ENCODE measurements around the gene SGCG.
A peak's percentile ranks its signal among the peaks of the same experiment; 100 is the strongest.
"Not testable (repeated sequence)": the region's sequence is repeated elsewhere in the genome, so short reads cannot be mapped to it uniquely, and the experiment has no call there.

The SGCG gene

GRCh38 chr13:23180711-23181110 is at the start of gene SGCG:
TSS of gene SGCG (plus strand) at chr13:23180979. CDS start at chr13:23203695, 22,716 bp downstream.
- no peak for FAIRE-seq

- FAIRE-seq, result no peak
Measured at GRCh38 chr13:23134542-23134941, 46.2 kb upstream of the SGCG start.

- FAIRE-seq, result no peak
Measured at GRCh38 chr13:23140492-23140891, 40.3 kb upstream of the SGCG start.

GRCh38 chr13:23141964-23142363 is 38.8 kb upstream of the SGCG start:
- FAIRE-seq, result no peak

DNA sequence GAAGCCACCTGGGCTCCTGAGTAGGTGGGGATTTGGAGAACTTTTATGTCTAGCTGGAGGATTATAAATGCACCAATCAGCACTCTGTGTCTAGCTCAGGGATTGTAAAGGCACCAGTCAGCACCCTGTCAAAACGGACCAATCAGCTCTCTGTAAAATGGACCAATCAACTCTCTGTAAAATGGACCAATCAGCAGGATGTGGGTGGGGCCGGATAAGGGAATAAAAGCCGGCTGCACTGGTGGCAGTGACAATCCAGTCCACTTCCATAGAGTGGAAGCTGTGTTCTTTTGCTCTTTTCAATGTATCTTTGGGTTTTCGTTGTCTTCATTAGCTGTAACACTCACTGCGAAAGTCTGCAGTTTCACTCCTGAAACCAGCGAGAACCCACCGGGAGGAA is 38.2 kb upstream of the SGCG start:
- not testable (repeated sequence) for FAIRE-seq

DNA sequence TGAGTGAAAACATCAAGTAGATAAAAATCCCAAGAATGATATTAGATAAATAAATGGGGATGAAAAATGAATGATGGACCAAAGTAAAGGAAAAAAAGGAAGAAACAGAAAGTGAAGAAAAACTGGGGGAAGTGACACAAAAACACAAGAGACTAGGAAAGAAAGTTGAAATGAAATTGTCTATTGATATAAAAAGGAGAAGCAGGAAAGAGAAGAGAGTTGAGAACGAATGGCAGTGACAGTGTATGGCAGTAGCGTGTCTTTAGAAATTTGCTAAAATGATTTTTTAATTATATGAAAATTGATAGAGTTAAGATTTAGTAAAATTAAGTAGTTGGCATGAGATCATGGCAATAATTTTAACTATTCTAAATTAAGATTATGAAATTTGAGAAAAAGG is 36.3 kb upstream of the SGCG start:
- no peak for FAIRE-seq

GRCh38 chr13:23146006-23146405 is 34.8 kb upstream of the SGCG start:
- FAIRE-seq, result no peak

GRCh38 chr13:23146811-23147625 is 33.8 kb upstream of the SGCG start:
- no peak for FAIRE-seq

DNA sequence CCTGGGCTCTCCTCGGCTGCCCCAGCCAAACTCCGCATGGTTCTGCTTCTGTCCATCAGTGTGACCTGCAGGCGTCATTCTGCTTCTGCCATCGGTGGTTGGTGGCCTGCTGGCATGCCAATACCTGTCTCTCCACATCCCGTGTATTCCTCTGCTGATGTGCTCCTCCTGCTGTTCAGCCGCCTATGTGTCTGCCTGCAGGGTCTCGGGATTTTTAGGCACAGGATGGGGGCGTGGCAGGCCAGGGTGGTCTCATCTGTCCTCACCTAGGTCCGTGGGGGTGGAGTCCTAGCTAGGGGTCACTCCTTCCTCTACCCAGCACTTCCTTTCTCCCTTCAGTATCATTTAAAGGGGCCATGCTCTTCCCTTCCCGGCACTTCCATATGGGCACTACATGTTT is 33.0 kb upstream of the SGCG start:
- FAIRE-seq, result no peak

GRCh38 chr13:23157781-23158180 is 23.0 kb upstream of the SGCG start:
- no peak for FAIRE-seq

GRCh38 chr13:23159205-23159759 is 21.5 kb upstream of the SGCG start:
- no peak for FAIRE-seq

DNA sequence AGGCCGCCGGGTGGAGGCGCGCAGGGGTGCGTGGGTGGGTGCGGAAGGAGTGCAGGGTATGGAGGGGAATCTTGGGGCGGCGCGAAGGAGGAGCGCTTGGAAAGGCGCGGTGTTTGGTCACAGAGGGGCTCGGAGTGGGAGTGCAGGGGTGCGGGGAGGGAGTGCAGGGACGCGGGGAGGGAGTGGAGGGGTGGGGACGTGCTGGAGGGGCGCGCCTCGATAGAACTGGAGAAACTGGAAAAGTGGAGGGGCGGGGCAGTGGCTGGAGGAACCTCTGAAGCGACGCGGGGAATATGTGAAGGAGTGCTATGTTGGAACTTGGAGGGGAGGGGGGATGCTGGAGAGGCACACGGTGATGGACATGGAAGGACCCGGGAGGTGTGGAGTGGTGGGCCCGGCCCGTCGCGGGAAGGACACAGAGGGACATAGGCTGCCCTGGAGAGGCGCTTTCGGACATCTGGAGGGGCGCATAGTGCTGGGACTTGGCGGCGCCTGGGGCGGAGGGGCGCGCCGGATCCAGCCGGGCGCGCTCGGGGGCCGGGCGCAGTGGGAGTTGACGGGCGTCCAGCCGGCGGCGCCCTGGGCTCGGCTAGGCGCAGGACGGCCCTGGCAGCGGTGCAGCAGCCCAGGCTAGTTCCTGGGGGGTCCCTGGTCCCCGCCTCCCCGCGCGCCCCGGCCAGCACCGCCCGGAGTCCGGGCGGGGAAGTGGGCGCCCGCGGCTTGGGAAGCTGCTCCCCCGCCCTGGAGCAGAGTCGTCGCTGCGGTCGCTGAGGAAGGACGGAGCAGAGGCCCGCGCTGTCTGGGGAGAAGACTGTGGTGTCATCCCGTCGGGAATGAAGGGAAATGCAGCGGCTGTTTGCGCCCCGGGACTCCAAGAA is 20.8 kb upstream of the SGCG start:
- no peak for FAIRE-seq

DNA sequence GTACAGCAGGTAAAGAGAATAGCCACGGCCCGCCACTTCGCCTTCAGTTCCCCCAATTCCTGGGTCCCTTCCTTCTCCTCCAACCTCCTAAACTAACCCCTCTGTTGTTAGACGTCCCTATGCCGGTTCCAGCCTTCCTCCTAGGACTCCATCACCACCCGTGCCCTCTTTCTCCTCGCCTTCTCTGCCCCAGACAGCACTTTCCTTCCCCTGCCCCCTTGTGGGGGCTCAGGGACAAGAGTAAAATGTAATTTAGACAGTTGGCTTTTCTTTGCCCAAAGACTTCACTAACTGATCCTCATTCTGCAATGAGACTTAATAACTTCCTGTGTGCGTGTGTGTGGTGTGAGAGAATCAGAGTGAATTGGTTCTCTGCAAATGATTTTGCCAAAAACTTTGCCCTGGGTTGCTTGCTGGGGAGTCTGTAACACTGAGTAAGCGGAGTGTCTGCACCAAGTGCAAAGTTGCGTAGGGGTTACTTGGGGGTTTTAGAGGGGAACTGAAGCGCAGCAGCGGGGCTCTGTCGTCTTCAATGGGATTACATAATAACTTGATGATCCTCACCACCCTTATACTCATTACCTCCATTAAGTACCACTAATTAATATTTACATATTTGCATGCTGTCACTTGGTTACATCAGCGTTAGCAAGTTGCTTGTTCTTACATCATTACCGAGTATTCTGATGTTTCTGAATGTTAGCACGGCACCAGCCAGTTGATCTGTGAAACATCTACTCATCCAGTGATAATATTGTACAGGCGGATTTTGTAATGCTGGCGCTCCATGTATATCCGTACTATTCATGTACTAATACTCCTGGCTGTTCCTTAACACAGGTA is 19.9 kb upstream of the SGCG start:
- no peak for FAIRE-seq

DNA sequence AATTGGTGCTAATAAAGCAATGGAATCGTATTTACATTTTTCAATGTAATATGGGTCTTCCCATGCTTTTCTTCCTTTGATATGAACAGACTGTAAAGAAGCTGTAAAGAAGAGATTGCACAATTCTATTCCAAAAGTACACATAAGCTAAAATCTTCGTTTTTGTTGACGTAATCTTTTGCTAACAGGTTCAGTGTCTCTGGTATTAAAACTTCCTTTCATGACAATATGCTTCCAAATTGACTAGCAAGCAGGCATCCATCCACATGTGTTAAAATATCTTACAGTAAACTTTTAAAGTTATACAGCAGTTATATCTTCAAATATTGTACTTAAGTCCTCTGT is 19.3 kb upstream of the SGCG start:
- FAIRE-seq, result no peak

DNA sequence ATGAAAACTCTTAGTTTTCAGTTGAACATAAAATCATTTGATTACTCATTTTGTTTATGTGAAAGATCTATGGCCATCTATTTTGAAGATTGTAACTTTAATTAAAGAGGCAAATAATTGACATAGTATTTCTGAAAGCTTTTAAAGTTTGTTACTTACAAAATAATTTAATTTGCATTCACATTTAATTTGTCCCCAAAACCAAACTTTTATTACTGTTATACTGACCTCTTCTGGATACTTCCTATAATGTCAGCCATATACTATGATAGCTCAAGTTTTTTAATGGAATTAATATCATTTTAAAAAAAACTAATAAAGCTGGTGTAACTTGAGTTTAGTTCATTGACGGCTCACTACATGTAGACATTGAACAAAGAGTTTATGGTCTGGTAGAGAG is 4.9 kb upstream of the SGCG start:
- no peak for FAIRE-seq

DNA sequence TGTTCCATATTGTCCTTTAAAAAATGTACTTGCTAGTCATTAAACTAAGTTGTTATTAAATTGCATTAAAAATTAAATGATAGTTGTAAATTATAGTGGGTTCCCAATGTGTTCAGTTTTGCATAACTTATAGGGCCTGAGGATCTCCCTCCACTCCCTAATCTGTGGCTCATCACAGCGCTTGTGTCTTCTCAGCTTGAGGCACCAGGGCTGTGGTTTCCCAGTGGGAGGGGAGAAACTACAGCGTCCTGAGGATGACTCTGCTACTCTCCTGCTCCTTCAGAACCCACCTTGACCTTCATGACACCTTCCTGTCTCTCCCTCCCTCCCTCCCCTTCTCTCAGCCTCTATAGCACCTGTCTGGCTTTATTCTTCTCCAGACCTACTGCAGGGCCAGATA is 1.4 kb downstream of the SGCG start:
- no peak for FAIRE-seq

DNA sequence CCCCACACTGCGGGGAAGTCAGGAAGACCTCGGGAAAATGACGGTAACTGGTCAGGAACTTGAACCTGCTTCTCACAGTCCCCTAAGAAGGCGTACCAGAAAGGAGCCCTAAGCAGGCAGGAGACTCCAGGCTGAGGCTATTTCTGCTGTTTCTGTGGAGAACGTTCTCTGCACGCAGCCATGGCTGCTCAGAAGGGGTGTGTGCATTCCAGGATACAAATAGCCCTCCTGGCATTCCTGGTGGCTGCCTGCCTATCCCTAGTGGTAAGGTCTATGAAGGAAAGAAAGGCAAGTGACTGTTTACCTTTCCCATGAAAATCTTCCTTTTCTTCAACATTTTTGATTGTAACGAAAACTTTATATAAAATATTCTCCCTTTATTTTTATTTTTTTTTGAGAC is 2.5 kb downstream of the SGCG start:
- FAIRE-seq, result no peak

DNA sequence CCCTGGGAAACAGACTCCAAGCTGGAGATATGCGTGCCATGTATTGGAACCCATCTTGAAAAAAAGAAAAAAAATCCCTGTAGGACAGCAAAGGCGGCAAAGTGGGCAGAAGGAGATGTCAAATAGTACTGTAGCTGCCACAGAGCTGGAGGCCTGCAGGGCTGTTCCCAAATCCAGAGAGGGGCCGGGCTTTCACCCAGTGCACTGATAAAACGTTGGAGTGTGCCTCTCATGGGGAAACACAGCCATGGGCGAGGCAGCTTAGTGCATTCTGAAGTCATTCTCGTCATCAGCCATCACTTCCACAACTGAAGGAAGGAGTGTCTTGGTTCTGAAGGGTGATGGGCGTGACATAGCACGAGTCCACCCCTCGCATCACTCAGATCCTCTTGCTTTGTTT is 4.8 kb downstream of the SGCG start:
- FAIRE-seq, result no peak

DNA sequence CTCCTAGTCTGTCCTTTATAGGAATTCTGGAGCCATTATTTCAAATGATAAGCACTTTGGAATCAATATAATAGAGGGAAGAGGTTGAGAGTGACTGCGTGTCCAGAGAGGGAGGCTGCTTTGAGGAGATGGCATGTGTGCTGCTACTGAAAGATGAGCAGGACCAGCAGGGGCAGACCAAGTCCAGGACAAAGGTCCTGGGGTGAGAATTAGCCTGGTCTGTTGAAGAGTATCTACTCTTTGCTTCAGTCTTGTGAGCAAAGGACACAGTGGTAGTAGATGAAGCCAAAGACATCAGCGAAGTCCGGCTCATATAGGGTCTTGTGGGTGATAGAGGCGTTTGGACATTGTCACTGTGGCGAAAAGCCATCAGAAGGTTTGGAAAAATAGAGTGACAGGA is 21.1 kb downstream of the SGCG start:
- FAIRE-seq, result no peak

- no peak for FAIRE-seq
Measured at GRCh38 chr13:23202383-23202782, 21.6 kb downstream of the SGCG start.

DNA sequence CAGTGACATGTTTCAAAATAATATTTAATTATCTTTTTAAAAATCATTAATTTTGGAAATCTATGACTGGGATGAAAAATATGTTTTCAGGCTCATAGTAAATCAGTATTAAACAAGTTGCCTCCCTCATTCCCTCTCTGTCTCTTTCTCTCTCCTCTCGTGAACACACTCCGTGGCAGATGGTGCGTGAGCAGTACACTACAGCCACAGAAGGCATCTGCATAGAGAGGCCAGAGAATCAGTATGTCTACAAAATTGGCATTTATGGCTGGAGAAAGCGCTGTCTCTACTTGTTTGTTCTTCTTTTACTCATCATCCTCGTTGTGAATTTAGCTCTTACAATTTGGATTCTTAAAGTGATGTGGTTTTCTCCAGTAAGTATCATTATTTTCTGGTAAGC is 22.7 kb downstream of the SGCG start:
- no peak for FAIRE-seq

DNA sequence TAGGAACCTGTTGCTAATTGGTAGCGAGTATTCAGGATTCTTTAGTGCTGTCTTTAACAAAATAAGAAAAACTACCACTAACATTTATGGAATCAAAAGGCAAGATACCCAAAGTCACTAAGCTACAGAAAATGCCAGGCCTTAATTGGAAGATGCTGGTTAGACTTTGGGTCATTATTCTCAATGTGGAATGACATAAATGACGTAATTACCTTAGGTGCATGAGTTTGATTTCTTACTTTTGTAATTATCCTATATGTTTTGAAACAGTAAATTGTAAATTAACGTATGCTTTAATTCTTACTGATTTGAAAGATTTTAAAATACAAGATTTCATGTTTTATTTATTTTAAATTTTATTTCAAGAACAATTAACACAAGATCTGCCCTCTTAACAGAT is 25.0 kb downstream of the SGCG start:
- peak; percentile 78 for FAIRE-seq

GRCh38 chr13:23212671-23213070 is 31.9 kb downstream of the SGCG start:
- no peak for FAIRE-seq

Data from colon (tissue), 2 donors.